ENCODE measurements around the gene TMCO4.

TMCO4 gene

DNA sequence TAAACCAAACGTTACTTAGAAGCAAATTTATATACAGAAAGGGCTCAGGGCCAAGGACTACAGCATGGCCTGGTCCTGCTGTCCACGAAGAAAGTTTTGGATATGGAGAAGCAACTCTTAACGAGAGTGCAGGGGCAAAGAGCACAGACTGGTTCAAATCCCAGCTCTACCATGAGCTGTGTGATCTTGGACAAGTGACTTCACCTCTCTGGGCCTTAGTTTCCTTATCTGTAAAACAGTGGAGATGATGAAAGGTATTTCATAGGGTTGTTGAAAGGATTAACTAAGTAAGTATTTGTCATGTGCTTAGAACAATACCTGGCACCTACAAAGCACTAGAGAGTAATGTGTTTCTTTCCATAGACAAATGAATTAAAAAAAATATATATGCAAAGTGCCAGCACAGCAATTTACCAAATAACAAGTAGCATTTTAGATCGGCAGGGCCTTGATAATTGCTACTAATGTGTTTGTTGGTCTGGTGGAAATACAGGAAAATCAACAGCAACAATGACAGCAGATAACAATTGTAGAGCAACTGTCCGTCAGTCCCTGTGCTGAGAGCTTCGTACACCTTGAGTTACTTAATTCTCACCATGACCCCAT, 25.4 kb downstream of the TMCO4 start:
- DNase-seq = no peak

DNA sequence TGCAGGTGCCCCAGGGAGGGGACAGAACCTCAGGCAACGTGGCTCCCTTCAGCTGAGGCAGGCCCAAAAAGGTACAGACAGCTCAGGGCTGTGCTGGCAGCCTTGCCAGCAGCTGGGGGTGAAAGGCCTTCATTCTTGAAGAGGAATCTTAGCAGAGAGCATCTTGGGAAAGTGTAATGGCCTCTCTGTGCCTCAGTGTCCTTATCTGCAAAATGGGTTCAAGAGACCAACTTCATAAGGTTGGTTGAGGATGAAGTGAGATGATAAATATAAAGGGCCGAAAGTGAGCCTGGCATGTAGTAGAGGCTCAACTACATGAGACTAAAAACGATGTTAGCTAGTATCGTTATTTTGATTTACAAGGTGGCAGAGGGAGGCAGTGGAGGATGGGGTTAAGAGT, 26.2 kb downstream of the TMCO4 start:
- no peak for DNase-seq

- DNase-seq = no peak
Observed at GRCh38 chr1:19772053-19772452, 27.7 kb downstream of the TMCO4 start.

GRCh38 chr1:19771350-19771749, 28.4 kb downstream of the TMCO4 start:
- DNase-seq = no peak

DNA sequence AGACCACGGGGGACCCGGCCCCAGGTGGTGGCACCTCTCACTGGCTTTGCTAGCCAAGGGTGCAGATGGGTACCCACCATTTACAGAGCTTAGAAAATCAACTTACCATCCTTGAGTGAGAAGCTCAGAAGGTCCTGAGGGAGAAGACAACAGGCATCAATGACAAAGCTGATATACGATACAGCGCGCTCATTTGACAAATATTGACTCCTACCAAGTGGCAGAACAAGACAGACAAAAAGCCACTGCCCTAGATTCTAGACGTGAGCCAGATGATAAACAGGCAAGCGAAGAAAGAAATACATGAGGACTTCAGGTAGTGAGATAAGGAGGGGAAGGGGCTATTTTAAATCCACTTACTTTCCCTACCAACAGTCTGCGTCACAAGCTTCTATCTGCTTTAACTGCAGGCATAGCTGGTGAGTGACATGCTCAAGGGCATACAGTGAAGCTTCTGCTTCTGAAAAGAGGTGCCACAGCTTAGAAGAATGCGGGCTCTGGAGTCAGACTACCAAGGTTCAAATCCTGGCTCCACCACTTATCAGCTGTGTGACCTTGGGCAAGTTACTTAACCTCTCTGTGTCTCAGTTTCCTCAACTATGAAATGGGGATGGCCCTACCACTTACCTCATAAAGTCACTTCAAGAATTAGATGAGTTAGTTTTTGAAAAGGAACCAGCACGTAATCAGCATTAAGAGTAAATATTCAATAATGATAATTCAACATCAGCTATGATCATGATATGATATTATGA, 29.1 kb downstream of the TMCO4 start:
- no peak for DNase-seq

GRCh38 chr1:19769211-19769932, 30.3 kb downstream of the TMCO4 start:
- DNase-seq = peak; percentile 6 to 52

DNA sequence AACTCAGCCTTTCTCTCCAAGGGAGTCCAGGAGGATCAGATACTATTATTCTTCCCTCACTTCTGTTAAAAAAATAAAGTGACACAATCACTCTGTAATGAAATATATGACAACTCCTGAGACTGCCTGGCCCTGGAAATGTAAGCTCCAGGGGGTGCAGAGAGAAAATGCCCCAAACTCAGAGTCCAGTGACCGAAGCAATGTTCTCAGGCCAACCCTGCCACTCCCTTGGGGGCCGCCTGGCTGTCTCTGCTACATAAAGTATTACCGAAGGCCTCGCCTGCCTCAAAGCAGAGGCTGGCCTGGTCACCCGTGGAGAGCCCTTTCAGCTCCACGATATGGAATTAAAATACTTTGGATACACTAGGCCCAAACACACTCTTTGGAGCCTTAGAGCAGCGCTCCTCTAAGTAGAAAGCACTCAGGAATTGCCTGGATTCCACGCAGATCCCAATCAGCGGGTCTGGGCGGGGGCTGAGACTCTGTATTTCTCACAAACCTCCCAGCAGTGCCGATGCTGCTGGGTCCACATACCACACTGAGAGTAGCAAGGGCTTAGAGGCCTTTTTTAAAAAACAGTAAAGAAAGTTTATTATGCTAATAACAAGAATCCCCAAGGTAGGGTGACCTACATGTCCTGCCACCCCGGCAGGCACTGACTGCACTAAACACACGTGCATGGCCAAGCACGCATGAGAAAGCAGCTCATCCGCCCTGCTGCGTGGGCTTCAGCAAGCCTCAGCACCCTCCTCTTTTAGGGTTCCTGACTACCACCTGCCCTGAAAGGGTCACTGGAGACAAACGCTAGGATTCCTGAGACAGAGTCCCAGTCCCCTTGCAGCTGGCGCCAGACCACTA, 31.1 kb downstream of the TMCO4 start:
- DNase-seq = no peak

GRCh38 chr1:19765623-19766022, 34.1 kb downstream of the TMCO4 start:
- peak; percentile 18 to 39 for DNase-seq

DNA sequence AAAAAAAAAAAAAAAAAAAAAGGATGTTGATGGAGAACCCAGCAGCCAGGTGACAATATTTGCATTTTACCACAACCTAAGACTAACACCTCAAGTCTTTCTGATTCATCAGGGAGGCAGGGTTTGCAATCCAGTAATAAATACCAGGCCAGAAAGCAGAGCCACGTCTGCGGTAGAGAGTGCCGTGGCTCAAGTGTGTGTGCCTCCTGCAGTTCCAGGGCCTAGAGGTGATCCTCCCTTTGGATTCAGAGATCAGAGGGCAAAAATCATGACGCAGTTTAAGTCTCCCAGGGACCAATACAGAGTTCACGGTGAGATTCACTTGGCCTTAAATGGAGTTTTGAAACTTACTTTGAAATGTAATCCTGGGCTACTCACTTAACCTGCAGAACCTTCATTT, 34.9 kb downstream of the TMCO4 start:
- DNase-seq = no peak

DNA sequence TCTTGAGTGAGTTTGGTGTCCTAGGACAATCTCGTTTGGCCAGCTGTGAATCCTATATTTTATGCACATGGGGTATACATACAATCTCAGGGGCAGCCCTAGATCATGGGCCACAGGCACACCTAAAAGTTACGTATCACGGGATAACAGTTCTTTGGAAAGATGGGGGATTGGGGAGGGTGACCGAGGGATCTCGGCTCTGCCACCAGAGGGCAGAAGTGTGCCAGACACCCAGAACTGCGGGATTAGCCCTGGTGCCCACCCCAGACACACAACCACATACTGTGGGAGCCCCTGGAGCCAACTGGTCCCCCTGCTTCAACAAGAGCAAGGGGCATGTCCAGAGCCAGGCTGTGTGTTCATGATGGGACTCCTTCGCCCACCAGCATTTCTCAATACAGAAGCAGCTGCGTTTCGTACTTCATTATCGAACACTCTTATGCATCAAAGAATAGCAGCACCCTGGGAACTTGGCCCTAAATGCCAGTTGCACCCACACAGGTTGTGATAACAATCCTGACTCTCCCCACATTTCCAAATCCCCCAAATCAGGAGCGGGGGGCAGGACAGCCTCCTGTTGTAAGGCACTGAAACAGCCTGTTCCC, 37.4 kb downstream of the TMCO4 start:
- DNase-seq = peak in 1 of 2 donors; percentile 56

GRCh38 chr1:19759740-19760089, 40.0 kb downstream of the TMCO4 start:
- DNase-seq = no peak

DNA sequence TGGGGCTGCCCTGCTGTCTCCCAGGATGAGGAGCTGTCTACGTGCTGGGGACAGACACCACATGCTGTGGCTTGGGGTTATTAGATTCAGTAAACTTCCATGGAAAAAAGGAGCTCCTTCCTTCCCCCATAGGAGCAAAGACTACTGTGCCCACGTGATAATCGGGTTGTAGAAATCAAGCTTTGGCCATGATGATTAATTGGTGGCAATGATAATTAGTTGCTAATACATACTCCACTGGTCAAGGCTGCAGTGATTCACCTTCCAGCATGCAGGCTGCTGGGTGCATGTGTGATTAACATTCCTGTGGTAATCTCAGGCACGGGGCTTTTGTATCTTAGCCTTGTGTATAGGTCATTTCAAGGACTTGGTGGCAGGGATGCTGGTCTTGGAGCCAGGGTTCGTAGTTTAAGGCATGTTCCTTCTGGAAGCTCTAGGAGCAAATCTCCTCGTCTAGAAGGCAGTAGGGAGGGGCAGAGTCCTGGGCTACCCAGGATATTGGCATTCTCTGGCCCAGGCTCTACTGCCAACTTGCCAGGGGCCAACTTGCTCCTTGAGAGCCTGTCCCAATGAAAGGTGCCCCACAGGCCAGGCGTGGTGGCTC, 41.4 kb downstream of the TMCO4 start:
- no peak for DNase-seq

GRCh38 chr1:19757641-19758040, 42.1 kb downstream of the TMCO4 start:
- DNase-seq = no peak

- DNase-seq = no peak
Observed at GRCh38 chr1:19756480-19756879, 43.2 kb downstream of the TMCO4 start.

DNA sequence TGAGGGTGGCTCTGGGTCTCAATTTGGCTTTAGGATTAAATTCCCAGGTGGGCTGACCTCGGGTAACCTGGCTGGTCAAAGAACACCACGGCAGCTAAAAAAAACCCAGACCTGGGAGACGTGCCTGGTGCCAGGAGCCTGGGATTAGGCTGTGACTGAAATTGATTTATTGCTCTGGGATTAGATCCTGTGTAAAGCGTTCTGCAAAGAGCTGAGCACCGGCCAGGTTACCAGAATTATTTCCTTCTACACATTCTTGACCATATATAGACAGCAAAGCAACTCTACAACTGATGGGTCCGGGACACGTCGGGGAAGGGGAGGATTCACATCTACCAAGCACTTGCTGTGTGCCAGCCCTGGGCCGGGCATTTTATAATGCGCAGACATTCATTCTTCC, 45.2 kb downstream of the TMCO4 start:
- no peak for DNase-seq

- DNase-seq = no peak
Observed at GRCh38 chr1:19752083-19752696, 47.5 kb downstream of the TMCO4 start.

- DNase-seq = no peak
Observed at GRCh38 chr1:19750882-19751276, 48.8 kb downstream of the TMCO4 start.

DNA sequence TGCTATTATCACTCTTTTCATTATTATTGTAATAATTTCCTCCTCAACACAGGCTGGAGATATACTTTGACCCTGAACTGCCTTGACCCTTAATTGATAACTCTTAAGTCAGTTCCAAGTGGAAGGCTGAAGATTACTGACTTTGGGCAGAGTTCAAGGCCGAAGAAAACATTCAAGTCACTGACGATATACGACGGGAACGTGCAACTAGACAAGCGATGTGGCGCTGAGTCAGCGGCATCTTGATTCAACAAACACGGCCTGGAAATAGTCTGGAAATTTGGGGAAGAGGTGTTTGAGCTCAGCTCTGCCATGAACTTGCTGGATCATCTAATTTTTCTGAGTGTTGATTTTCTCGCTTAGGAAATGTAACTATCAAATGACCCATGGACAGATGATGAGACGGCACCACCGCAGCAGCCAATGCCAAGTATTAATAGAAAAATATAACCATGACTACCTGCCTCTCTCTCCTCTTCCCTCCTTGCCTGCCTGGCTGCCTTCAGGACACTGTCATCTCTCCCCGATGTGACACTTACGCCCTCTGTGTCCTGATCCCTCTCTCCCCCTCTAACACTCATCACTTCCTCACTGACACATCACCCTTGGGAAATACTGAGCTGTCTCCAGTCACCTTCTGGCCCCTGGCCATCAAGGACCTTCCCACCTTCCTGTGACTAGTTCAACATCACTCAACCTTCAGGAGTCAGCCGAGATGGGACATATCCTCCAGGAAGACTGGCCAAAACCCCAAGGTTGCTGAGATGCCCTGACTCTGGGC, 49.4 kb downstream of the TMCO4 start:
- DNase-seq = no peak

- no peak for DNase-seq
Observed at GRCh38 chr1:19749685-19750084, 50.0 kb downstream of the TMCO4 start.

GRCh38 chr1:19747761-19748160, 52.0 kb downstream of the TMCO4 start:
- no peak for DNase-seq

DNA sequence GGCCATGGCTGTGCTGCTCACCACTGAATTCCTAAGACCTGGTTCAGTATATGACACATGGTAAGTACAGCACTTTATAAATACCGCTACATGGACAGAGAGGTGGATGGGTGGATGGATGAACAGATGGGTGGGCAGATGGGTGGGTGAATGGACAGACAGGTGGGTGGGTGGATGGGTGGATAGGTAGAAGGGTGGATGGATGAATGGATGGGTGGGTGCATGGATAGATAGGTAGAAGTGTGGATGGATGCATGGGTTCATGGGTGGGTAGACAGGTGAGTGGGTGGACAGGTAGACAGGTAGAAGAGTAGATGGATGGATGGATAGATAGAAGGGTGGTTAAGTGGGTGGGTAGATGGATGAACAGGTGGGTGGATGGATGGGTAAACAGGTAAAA, 54.8 kb downstream of the TMCO4 start:
- DNase-seq = no peak

Measured in inflammatory macrophage treated with lipopolysaccharide for 1 hour (primary cell).